ENCODE results near the gene CADM1. TPM values are rescaled to one million over a fixed set of nuclear protein-coding genes. Genes with fewer than 3 reads are reported as not detected.

Gene CADM1
- total and polyA plus RNA-seq, 2 donors from 2014 or later = 24.0 to 33.5 TPM

- peaks cover 0 to 5% (median 0%) of the 10 kb centered on the region in 3 donors for H3K4me1 ChIP-seq (ENCODE audit: control insufficient read depth in 2 of 3, insufficient read depth in 2 of 3, low read depth in 1 of 3, low read length in 3 of 3)
- no peaks in the 10 kb centered on the region for H3K9me3 ChIP-seq (ENCODE audit: control insufficient read depth in 2 of 3, insufficient read depth in 1 of 3, low read length in 3 of 3)
- peak overlapping the region; percentile 68 to 94 (median 91) for H3K4me3 ChIP-seq (ENCODE audit: low read length in 3 of 3)
- intact Hi-C loops (cut with DNase I) = no loop called here
- peak overlapping the region in 1 of 2 donors; percentile 62 for H3K27ac ChIP-seq (ENCODE audit: low read depth in 2 of 2, low read length in 2 of 2)
- peak; percentile 24 to 69 (median 65) for DNase-seq
- peak overlapping the region; percentile 34 to 72 (median 44) for H3K9ac ChIP-seq (ENCODE audit: low read length in 3 of 3)
- no peak for TF ChIP-seq CTCF (IDR thresholded peaks at IDR 0.05; ENCODE audit: borderline replicate concordance, extremely low read depth, insufficient read depth)
- FAIRE-seq = no peak
- no peaks in the 10 kb centered on the region for H3K36me3 ChIP-seq (ENCODE audit: control insufficient read depth in 2 of 3, insufficient read depth in 3 of 3, low read length in 3 of 3)
- H3K27me3 ChIP-seq (ENCODE audit: control insufficient read depth, insufficient read depth, low read length) = no peaks in the 10 kb centered on the region
Measured at GRCh38 chr11:115505175-115505574, 960 bp upstream of the CADM1 start.

DNA sequence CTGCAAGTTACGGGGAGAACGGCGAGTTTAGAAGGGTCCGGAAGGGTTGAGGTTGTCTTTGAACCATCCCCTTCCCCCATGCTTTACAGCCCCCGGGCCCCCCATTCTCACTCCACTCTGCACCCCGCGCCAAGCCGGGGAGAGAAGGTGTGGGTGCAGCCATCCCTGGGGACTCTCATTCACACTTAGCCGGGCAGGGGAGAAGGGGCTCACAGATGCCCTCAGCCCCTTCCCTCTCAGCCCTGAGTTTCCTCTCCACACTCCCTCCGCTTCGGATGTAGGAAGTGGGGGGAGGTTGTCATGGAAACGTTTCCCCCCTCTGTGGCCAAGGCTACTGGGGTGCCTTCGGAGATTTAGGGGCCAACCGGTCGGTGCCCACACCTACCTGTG lies 334 bp downstream of the CADM1 start:
- FAIRE-seq = no peak
- Histone ChIP-seq H3K4me3 (ENCODE audit: low read length in 3 of 3) (peak overlapping the region; percentile 63 to 91 (median 76)), H3K27ac (ENCODE audit: low read depth in 2 of 2, low read length in 2 of 2) (peak overlapping the region; percentile 20 to 68), H3K36me3 (ENCODE audit: control insufficient read depth in 2 of 3, insufficient read depth in 3 of 3, low read length in 3 of 3) (no peaks in the 10 kb centered on the region), H3K27me3 (ENCODE audit: control insufficient read depth, insufficient read depth, low read length) (no peaks in the 10 kb centered on the region), H3K4me1 (ENCODE audit: control insufficient read depth in 2 of 3, insufficient read depth in 2 of 3, low read depth in 1 of 3, low read length in 3 of 3) (peaks cover 0 to 5% (median 0%) of the 10 kb centered on the region in 3 donors), H3K9me3 (ENCODE audit: control insufficient read depth in 2 of 3, insufficient read depth in 1 of 3, low read length in 3 of 3) (no peaks in the 10 kb centered on the region), H3K9ac (ENCODE audit: low read length in 3 of 3) (peak overlapping the region in 2 of 3 donors; percentile 27 to 52)
- DNase-seq = peak in 1 of 5 donors; percentile 38
- TF ChIP-seq CTCF (IDR thresholded peaks at IDR 0.05; ENCODE audit: borderline replicate concordance, extremely low read depth, insufficient read depth) = no peak
- intact Hi-C loops (cut with DNase I) = no loop called here

DNA sequence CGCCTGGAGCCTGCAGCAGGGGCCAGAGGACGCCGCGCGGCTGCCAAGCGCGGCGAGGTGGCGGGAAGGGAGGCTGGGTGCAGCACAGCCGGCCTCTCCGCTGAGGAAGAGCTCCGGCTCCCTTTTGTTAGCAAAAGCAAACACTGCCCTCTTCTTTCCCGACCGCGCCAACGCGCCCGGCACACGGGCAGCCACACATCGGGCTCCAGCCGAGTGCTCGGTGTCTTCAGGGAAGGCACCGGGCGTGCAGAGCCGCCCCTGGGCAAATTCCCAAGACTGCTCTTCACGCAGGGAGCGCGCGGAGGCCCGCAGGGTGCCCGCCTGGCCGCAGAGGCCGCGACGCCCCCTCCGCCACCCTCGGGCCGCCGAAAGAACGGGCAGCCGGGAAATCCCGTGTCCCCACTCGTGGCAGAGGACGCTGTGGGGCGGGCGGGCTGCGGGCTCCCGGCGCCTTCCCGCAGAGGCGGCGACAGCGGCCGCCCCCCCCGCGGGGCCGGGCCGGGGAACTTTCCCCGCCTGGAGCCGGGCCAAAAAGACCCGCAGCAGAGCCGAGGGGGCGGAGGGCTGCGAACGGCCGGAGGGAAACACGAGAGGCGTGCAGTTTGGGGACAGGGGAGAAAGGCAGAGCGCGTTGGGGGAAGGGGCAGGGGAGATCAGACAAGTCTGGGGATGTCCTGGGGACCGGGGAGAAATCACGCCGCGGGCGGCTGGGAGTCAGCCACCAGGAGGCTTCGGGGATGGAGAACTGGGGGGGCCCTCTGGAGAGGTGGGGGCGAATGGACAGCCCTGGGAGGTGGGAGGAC lies 931 bp downstream of the CADM1 start:
- Histone ChIP-seq H3K9ac (ENCODE audit: low read length in 3 of 3) (peak overlapping the region in 2 of 3 donors; percentile 27 to 52), H3K27ac (ENCODE audit: low read depth in 2 of 2, low read length in 2 of 2) (no peak overlapping the region), H3K4me3 (ENCODE audit: low read length in 3 of 3) (peak overlapping the region; percentile 63 to 91 (median 76)), H3K9me3 (ENCODE audit: control insufficient read depth in 2 of 3, insufficient read depth in 1 of 3, low read length in 3 of 3) (no peaks in the 10 kb centered on the region), H3K36me3 (ENCODE audit: control insufficient read depth in 2 of 3, insufficient read depth in 3 of 3, low read length in 3 of 3) (no peaks in the 10 kb centered on the region), H3K4me1 (ENCODE audit: control insufficient read depth in 2 of 3, insufficient read depth in 2 of 3, low read depth in 1 of 3, low read length in 3 of 3) (peaks cover 0 to 5% (median 0%) of the 10 kb centered on the region in 3 donors), H3K27me3 (ENCODE audit: control insufficient read depth, insufficient read depth, low read length) (no peaks in the 10 kb centered on the region)
- intact Hi-C loops (cut with DNase I) = no loop called here
- FAIRE-seq (no peak), DNase-seq (peak; percentile 80 to 90 (median 86))
- peak; percentile 47 for TF ChIP-seq CTCF (IDR thresholded peaks at IDR 0.05; ENCODE audit: borderline replicate concordance, extremely low read depth, insufficient read depth)
